NCI-H1930 (cell line): ENCODE results near the gene EIPR1.

Experiments
- DNase-seq, 2 experiments: peaks; one replicate each; lab custom pipeline; 2025; lab: John Stamatoyannopoulos, UW

EIPR1 gene

GRCh38 chr2:3246928-3247714, 130.5 kb downstream of the EIPR1 start:
- DNase-seq: no peak

DNA sequence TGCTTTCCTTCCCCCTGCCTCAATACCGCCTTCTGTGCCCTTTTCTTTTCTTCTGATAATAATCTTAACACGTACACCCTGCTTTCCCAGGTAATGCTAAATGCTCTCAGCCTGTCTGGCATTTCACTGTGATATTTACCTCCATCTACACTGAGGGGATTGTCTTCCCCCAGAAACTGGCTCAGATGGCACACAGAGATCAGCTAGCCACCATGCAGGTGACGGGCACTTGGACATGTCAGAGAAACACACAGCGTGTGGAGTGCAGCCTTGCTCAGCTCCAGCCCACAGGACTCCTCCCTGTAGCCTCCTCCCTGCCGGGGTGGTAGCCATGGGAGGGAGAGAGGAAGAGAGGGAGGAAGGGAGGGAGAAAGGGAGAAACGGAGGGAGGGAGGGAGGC, 131.2 kb downstream of the EIPR1 start:
- DNase-seq: no peak

- DNase-seq: no peak
Measured at GRCh38 chr2:3244486-3244885, 133.1 kb downstream of the EIPR1 start.

- no peak for DNase-seq
Measured at GRCh38 chr2:3243804-3244203, 133.8 kb downstream of the EIPR1 start.

DNA sequence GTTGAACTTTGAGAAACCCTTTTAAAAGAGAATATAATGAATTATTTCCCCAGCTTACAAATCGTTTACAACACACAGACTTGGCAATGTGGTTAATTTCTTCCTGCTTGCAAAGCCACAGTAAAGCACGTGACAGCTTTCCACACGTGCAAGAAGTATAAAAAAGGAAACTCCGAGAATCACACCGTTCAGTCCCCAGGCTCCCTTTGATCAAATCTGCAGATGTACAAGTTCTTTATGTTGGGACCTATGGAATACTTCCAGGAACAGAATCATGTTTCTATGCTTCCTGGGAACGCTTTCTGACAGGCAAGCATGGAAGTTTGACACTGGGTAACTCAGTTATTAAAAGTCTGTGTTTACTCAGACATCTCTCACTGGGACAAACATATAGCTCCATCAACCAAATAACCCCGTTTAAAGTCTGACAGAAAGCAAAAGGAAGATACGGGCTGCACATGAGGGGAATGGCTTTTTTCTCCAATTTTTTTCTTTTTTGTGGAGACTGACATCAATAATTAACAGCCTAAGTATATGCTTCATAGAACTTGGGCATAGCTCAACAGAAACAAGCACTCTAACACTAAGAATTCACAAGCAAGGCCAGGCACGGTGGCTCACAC, 134.8 kb downstream of the EIPR1 start:
- DNase-seq: no peak

DNA sequence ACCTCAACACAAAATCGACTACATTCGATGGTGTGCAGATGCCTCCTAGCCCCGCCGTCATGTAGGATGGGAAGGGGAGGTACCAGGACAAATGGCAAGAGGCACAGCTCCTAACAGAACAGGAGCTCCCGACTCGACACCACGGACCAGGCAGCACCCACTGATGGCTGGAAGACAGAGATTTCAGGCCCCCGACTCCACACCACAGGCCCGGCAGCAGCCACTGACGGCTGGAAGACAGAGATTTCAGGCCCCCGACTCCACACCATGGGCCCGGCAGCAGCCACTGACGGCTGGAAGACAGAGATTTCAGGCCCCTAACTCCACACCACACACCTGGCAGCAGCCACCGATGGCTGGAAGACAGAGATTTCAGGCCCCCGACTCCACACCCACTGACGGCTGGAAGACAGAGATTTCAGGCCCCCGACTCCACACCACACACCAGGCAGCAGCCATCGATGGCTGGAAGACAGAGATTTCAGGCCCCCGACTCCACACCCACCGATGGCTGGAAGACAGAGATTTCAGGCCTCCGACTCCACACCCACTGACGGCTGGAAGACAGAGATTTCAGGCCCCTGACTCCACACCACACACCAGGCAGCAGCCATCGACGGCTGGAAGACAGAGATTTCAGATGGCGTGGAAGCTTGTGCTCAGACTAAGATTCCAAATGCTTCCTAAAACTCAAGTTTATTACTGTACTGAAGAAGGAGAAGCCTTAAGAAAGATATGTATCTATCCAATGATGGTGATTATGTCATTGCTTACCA, 135.5 kb downstream of the EIPR1 start:
- no peak for DNase-seq

- DNase-seq: no peak
Measured at GRCh38 chr2:3238951-3239841, 138.4 kb downstream of the EIPR1 start.

DNA sequence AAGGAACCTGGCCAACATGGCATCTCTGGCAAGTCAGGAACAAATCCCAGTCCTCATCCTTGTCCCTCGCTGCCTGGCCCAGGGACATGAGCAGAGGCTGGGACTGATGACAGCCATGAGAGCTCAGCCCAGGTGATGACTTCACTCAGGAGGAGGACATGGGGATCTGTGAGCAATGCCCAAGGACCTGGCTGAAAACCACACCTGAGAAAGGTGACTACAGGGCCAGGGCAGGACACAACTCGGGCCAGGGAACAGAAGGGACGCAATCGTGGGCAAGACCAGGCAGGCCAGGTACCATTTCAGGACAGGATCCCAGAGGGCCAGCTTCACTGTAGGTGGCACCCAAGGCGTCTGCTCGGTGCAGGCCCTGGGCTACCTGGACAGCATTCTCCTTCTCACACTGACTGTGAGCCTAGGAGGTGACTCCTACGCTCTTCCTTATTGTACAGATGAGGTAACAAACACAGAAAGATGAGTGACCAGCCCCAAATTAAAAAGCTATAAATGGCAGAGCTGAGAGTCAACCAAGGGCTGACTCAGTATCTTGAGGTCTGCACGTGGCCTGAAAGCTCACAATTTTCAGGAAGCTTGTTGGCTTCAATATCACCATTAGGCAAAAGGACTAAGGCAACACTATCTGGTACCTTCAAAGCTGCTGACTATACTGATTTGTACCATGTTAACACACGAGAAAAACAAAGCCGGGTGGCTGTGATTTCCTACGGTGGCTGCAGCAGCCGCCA, 141.1 kb downstream of the EIPR1 start:
- no peak for DNase-seq

GRCh38 chr2:3233877-3234276, 143.7 kb downstream of the EIPR1 start:
- no peak for DNase-seq

DNA sequence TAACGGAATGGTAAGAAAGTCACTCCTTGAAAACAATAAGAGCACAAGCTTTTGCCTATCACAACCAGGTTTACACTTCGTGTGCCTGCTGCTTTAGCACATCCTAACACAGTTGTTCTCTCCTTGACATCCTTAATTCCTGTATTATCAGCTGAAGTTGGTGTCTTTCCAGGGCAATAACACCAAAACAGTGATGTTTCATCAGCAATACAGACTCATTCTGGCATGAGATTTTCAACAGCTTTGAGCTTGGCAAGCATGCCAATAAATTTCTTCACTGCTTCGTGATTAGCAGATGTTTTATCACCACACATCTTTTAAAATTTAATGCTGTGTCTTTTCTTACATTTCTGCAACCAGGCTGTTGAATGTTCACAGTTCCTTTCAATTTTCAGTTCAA, 148.4 kb downstream of the EIPR1 start:
- no peak for DNase-seq

- DNase-seq: no peak
Measured at GRCh38 chr2:3224681-3225080, 152.9 kb downstream of the EIPR1 start.

DNA sequence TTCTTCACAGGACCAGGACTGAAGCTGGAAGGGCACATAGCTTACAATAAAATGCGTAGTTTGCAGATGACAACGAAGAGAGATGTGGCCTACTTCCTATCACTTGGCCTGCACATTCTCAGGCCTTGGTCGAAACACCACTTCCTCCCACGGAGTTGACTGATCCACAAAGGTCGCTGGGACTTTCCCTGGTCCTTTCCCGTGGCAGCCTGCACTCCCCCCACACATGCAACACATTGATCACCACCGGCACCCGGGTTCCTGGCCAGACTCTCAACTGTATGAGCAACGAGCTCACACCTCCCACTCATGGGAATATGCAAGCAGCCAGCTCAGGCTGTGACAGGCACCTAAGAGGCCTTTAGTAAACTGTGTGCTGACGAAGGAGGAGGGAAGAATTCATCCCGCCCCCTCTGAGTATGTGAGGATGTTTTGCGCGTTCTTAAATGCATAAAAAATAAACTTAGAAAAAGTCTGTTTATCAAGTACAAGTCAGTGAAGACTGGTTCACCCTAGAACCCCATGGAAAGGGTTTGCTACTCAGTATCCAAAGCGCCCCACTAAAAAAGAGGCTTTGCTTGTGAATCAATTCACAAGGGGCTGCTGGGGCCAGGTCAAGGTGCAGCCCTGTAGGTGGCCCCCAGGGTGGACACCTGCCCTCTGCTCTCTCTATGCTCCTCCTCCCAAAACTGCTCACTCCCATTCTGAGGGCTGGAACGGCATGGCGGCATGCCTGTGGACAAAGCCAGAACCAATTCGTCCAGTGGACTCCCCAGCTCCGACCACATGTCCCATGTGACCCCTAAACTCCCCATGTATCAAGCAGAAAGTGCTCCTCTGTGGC, 154.3 kb downstream of the EIPR1 start:
- DNase-seq: no peak

- no peak for DNase-seq
Measured at GRCh38 chr2:3222636-3223035, 155.0 kb downstream of the EIPR1 start.

DNA sequence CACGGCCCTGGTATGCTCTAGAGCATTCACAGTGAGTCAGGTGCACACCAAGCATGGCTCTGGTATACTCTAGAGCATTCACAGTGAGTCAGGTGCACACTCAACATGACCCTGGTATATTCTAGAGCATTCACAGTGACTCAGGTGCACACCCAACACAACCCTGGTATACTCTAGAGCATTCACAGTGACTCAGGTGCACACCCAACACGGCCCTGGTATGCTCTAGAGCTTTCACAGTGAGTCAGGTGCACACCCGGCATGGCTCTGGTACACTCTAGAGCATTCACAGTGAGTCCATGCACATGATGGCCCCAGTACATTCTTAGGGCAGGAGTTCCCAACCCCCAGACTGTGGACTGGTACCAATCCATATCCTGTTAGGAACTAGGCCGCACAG, 158.1 kb downstream of the EIPR1 start:
- DNase-seq: no peak

DNA sequence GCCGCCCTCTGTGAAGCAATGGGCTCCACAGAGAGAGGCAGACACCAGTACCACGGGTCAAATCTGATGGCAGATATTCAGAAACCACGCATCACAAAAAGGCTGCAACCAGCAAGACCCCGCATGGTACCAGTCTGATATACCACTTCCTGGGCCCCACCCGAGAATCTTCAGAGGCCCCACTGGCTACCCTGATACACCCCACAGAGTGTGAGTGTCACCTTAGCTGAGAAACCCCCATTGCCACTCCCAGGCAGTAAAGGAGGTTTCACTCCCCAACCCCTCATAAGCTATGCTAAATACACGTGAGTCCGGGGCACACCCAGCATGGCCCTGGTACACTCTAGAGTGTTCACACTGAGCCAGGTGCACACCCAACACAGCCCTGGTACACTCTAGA, 160.0 kb downstream of the EIPR1 start:
- DNase-seq: no peak

DNA sequence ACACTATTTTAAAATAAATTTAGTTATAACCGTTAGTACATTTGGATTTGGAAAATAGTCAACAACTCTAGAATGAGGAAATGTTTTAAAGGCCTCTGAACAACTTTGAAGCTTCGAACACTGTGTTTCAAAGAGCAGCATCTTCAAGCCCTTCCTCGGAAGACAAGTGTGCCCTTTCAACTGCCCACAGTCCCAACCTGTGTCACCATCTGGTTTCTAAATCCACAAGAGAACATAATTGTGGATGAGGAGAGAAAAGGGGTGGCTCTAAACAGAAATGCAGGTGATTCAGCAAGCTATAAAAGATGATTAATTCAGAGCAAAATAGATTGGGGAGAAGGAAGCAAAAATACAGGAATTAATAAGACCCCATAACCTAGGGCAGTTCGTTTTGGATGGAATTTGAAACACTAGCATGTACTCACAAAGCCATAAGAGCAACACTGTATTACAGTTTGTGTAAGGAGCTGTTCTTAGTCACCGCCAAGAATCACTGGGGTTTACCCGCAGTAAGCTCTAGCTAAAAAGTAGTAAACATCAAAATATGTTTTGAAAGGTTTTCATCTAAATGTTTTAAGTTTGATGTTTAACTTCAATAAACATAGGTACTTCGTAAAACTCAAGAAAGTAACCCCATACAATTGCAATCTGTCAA, 160.7 kb downstream of the EIPR1 start:
- no peak for DNase-seq

DNA sequence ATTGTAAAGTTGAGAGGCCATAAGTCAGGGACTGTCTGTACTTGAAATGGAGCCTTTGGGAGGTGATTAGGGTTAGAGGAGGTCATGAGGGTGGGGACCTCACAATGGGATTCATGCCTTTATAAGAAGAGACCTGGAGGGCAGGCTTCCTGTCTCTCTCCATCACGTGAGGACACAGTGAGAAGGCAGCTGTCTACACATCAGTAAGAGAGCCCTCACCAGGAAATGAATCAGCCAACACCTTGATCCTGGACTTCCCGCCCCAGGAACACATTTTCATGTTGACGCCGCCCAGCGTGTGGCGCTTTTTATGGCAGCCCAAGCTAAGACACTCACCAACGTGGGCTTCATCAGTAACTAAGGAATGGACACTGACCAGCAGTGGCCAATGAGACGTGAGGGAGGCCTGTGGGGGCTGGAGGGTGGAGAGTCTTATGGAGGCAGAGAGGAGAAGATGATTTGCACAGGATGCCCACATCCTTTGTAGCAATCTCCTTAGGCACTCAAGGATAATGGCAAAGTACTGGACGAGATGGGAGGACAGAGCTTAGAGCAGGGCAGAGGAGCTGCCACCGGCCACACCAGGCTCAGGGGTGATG, 162.7 kb downstream of the EIPR1 start:
- DNase-seq: no peak

DNA sequence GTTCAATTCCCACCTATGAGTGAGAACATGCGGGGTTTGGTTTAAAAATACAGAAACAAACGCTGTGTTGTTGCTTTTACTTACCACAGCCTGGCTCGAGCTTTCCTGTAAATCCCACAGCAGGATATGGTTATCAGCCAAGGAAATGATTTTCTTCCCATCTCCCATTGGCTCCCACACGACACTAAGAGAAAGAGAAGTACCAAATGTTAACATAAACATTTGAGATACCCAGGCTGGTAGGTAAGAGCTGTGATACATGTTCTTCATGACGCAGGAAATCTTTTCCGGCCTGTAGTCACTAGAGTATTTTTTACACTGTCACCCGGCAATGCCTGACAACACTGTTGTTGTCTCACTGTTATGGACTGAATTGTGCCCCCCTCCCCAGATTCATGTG, 163.6 kb downstream of the EIPR1 start:
- no peak for DNase-seq

- DNase-seq: no peak
Measured at GRCh38 chr2:3212984-3213383, 164.6 kb downstream of the EIPR1 start.

GRCh38 chr2:3212061-3212362, 165.6 kb downstream of the EIPR1 start:
- DNase-seq: no peak
